Loucy (cell line): ENCODE results near the gene RHBDL3.

Experiments
- H2AFZ ChIP-seq: fragments of 200-600 bp; sonication (generic); 2 replicates; pipeline ENCODE4 v1.6.0; 2016; ENCODE audit warnings: antibody characterized with exemption, mild to moderate bottlenecking, low read length, moderate library complexity
- H3F3A ChIP-seq: fragments of 200-600 bp; 2 replicates; pipeline ENCODE4 v1.6.0; 2016; ENCODE audit warnings: antibody characterized with exemption, low read depth, mild to moderate bottlenecking
- H3K27me3 ChIP-seq: fragments of 200-600 bp; sonication (generic); 2 replicates; pipeline ENCODE4 v1.6.1; 2014; ENCODE audit warnings: low read length, mild to moderate bottlenecking; ENCODE audit not compliant: insufficient read depth, poor library complexity, severe bottlenecking
- H3K36me3 ChIP-seq: fragments of 200-600 bp; sonication (generic); 2 replicates; pipeline ENCODE4 v1.6.1; 2016; ENCODE audit warnings: low read length; ENCODE audit not compliant: insufficient read depth
- H3K4me1 ChIP-seq: fragments of 200-600 bp; sonication (generic); 2 replicates; pipeline ENCODE4 v1.5.1; 2014; ENCODE audit warnings: low read length, mild to moderate bottlenecking; ENCODE audit not compliant: insufficient read depth, poor library complexity, severe bottlenecking
- H3K4me2 ChIP-seq: fragments of 200-600 bp; sonication (generic); 2 replicates; pipeline ENCODE4 v1.6.0; 2014; ENCODE audit warnings: antibody characterized with exemption, low read length, low read depth, mild to moderate bottlenecking; ENCODE audit not compliant: poor library complexity, severe bottlenecking
- H3K4me3 ChIP-seq: fragments of 200-600 bp; sonication (generic); 2 replicates; pipeline ENCODE4 v1.5.1; 2014; ENCODE audit warnings: low read length, mild to moderate bottlenecking, mixed read lengths; ENCODE audit not compliant: poor library complexity, severe bottlenecking
- H3K79me2 ChIP-seq: fragments of 200-600 bp; sonication (generic); 2 replicates; pipeline ENCODE4 v1.6.1; 2014; ENCODE audit warnings: low read length; ENCODE audit not compliant: insufficient read depth
- H3K9ac ChIP-seq: fragments of 200-600 bp; sonication (generic); 2 replicates; pipeline ENCODE4 v1.6.0; 2014; ENCODE audit warnings: mild to moderate bottlenecking, low read depth, low read length, moderate library complexity; ENCODE audit not compliant: poor library complexity, severe bottlenecking
- H3K9me2 ChIP-seq: fragments of 200-600 bp; sonication (generic); replicated peaks from 2 replicates; pipeline ENCODE4 v1.6.1; 2016; ENCODE audit warnings: low read depth, low read length, mixed read lengths
- H3K9me3 ChIP-seq: fragments of 200-600 bp; sonication (generic); 2 replicates; pipeline ENCODE4 v1.6.1; 2014; ENCODE audit warnings: mild to moderate bottlenecking, antibody characterized with exemption, low read length, low read depth; ENCODE audit not compliant: insufficient read depth
- H4K20me1 ChIP-seq: fragments of 200-600 bp; sonication (generic); 2 replicates; pipeline ENCODE4 v1.6.0; 2014; ENCODE audit warnings: antibody characterized with exemption, low read length, mild to moderate bottlenecking; ENCODE audit not compliant: insufficient read depth, poor library complexity, severe bottlenecking
- EZH2phosphoT487 ChIP-seq: fragments of 200-600 bp; IDR thresholded peaks from 2 replicates; pipeline ENCODE4 v1.6.1; 2018; ENCODE audit warnings: antibody characterized with exemption, mild to moderate bottlenecking, moderate library complexity, borderline replicate concordance
- TF ChIP-seq, protein P1 (sequence below): fragments of 200-600 bp; sonication (generic); conservative IDR thresholded peaks from 2 replicates; pipeline ENCODE4 v1.5.1; 2014; ENCODE audit warnings: mild to moderate bottlenecking, antibody characterized with exemption, low read length

The RHBDL3 gene

DNA sequence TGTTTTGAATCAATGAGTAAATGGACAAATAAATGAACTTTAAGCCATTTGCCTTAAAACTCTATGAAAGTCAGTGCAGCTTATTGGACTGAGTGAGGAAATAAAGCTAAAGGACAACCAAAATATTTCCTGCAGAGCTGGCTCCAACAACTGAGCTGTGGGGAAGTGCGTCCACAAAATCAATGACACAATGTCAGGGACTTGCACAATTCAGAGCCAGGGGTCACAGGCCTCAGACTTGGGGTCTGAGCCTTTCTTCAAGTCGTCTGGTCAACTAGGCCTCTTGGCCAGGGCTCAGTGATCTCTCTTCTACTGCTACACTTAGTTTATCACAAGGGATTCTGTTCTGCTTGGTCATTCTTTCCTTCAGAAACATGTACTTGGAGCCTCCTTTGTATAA, 26.2 kb upstream of the RHBDL3 start:
- Histone ChIP-seq H3K4me1 (no peaks in the 10 kb centered on the region), H3K9me2 (no peaks in the 10 kb centered on the region), H4K20me1 (no peaks in the 10 kb centered on the region), H3K27me3 (no peaks in the 10 kb centered on the region), H3K4me2 (no peak overlapping the region), H3K9ac (no peak overlapping the region), H3K9me3 (no peaks in the 10 kb centered on the region), H3F3A (no peaks in the 10 kb centered on the region), H2AFZ (no peak overlapping the region), H3K36me3 (no peaks in the 10 kb centered on the region), H3K79me2 (no peaks in the 10 kb centered on the region), H3K4me3 (no peak overlapping the region)
- TF ChIP-seq, protein P1, sequence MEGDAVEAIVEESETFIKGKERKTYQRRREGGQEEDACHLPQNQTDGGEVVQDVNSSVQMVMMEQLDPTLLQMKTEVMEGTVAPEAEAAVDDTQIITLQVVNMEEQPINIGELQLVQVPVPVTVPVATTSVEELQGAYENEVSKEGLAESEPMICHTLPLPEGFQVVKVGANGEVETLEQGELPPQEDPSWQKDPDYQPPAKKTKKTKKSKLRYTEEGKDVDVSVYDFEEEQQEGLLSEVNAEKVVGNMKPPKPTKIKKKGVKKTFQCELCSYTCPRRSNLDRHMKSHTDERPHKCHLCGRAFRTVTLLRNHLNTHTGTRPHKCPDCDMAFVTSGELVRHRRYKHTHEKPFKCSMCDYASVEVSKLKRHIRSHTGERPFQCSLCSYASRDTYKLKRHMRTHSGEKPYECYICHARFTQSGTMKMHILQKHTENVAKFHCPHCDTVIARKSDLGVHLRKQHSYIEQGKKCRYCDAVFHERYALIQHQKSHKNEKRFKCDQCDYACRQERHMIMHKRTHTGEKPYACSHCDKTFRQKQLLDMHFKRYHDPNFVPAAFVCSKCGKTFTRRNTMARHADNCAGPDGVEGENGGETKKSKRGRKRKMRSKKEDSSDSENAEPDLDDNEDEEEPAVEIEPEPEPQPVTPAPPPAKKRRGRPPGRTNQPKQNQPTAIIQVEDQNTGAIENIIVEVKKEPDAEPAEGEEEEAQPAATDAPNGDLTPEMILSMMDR: no peak
- TF ChIP-seq EZH2phosphoT487: no peak

DNA sequence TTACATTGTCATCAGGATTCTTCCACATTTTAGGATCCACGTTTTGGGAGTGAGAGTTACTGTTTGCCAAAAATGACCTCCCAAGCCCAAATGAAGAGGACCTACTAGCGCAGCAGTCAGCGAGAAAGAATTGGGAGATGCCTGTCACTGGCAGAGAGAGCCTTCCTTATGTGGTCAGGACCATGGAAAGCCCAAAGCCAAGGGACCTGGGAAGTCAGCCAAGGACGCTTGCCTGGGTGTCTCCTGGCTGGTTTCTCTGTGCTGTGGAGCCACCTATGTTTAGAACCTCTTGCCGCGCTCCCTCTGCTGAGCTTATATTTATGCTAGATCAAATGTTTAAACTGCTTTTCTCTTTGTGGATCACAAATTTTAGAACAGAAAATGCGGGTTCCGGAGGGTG, 24.9 kb upstream of the RHBDL3 start:
- no peaks in the 10 kb centered on the region for H3K9me2 ChIP-seq
- no peaks in the 10 kb centered on the region for H3K9me3 ChIP-seq
- H3F3A ChIP-seq: no peaks in the 10 kb centered on the region
- H3K4me1 ChIP-seq: no peaks in the 10 kb centered on the region
- H3K9ac ChIP-seq: no peak overlapping the region
- no peak overlapping the region for H2AFZ ChIP-seq
- H3K36me3 ChIP-seq: no peaks in the 10 kb centered on the region
- no peak overlapping the region for H3K4me2 ChIP-seq
- no peaks in the 10 kb centered on the region for H4K20me1 ChIP-seq
- no peaks in the 10 kb centered on the region for H3K27me3 ChIP-seq
- TF ChIP-seq, protein P1: no peak
- TF ChIP-seq EZH2phosphoT487: no peak
- H3K4me3 ChIP-seq: no peak overlapping the region
- no peaks in the 10 kb centered on the region for H3K79me2 ChIP-seq

DNA sequence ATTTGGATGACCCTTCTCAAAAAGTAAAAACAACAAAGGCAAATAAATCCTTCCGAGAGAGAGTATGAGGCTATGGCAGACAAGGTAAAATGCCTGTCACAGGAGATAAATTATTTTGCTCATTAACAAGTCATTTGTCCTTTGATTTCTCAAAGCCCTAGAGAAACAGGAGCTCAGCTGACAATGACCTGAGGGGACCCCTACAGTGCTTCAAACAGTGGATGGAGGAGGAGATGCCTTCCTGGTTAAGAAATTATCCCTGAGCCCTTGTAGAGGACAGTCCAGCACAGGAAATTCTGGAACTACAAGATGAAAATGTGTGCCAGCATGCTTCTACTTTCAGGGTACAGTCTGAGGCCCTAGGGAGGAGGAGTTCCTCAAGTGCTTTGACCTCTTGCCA, 24.0 kb upstream of the RHBDL3 start:
- no peak overlapping the region for H3K4me2 ChIP-seq
- H4K20me1 ChIP-seq: no peaks in the 10 kb centered on the region
- H3K79me2 ChIP-seq: no peaks in the 10 kb centered on the region
- H3K9me3 ChIP-seq: no peaks in the 10 kb centered on the region
- H2AFZ ChIP-seq: no peak overlapping the region
- no peak overlapping the region for H3K9ac ChIP-seq
- H3F3A ChIP-seq: no peaks in the 10 kb centered on the region
- no peaks in the 10 kb centered on the region for H3K4me1 ChIP-seq
- TF ChIP-seq, protein P1: no peak
- no peak for TF ChIP-seq EZH2phosphoT487
- H3K9me2 ChIP-seq: no peaks in the 10 kb centered on the region
- no peaks in the 10 kb centered on the region for H3K27me3 ChIP-seq
- H3K36me3 ChIP-seq: no peaks in the 10 kb centered on the region
- H3K4me3 ChIP-seq: no peak overlapping the region
